ENCODE data around the gene OR1B1.

DNA sequence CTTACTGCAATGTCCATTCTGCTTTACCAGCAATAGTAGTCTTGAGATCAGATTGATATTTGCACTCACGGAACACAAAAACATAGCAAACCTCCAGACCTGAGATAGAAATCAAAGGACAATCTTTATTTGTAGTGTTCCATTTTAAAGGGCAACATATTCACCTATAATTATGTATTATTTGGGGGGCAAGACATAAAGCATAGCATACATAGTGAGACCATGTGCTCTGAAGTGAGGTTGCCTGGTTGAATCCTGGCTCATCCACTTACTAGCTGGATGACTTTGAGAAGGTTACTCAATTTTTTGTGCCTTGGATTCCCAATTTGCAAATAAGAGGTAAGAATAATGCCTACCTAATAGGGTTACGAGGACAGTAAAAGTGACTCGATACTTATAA lies at the start of gene OR1B1:
- no peak for TF ChIP-seq POLR2A (IDR thresholded peaks at IDR 0.05)
- TF ChIP-seq, protein P1, sequence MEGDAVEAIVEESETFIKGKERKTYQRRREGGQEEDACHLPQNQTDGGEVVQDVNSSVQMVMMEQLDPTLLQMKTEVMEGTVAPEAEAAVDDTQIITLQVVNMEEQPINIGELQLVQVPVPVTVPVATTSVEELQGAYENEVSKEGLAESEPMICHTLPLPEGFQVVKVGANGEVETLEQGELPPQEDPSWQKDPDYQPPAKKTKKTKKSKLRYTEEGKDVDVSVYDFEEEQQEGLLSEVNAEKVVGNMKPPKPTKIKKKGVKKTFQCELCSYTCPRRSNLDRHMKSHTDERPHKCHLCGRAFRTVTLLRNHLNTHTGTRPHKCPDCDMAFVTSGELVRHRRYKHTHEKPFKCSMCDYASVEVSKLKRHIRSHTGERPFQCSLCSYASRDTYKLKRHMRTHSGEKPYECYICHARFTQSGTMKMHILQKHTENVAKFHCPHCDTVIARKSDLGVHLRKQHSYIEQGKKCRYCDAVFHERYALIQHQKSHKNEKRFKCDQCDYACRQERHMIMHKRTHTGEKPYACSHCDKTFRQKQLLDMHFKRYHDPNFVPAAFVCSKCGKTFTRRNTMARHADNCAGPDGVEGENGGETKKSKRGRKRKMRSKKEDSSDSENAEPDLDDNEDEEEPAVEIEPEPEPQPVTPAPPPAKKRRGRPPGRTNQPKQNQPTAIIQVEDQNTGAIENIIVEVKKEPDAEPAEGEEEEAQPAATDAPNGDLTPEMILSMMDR (IDR thresholded peaks at IDR 0.05) = no peak
